ENCODE results near the gene FDPS.

GRCh38 chr1:155300553-155301329 is 7.9 kb upstream of the FDPS start:
- TF ChIP-seq FOSL1 (IDR thresholded peaks at IDR 0.05; ENCODE audit: low read depth): no peak
- TF ChIP-seq SRF (IDR thresholded peaks at IDR 0.05; ENCODE audit: low read depth): no peak
- TF ChIP-seq POLR2A (IDR thresholded peaks at IDR 0.05; ENCODE audit: borderline replicate concordance, extremely low read depth, insufficient read depth, insufficient read length): no peak
- TF ChIP-seq, protein P1, sequence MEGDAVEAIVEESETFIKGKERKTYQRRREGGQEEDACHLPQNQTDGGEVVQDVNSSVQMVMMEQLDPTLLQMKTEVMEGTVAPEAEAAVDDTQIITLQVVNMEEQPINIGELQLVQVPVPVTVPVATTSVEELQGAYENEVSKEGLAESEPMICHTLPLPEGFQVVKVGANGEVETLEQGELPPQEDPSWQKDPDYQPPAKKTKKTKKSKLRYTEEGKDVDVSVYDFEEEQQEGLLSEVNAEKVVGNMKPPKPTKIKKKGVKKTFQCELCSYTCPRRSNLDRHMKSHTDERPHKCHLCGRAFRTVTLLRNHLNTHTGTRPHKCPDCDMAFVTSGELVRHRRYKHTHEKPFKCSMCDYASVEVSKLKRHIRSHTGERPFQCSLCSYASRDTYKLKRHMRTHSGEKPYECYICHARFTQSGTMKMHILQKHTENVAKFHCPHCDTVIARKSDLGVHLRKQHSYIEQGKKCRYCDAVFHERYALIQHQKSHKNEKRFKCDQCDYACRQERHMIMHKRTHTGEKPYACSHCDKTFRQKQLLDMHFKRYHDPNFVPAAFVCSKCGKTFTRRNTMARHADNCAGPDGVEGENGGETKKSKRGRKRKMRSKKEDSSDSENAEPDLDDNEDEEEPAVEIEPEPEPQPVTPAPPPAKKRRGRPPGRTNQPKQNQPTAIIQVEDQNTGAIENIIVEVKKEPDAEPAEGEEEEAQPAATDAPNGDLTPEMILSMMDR (IDR thresholded peaks at IDR 0.05 in 2 of 3, conservative IDR thresholded peaks at IDR 0.05 in 1 of 3; ENCODE audit: borderline replicate concordance in 1 of 3, insufficient read depth in 1 of 3, low read depth in 2 of 3, low read length in 2 of 3): no peak
- TF ChIP-seq RAD21 (IDR thresholded peaks at IDR 0.05; ENCODE audit: low read depth): no peak
- TF ChIP-seq CEBPB (IDR thresholded peaks at IDR 0.05; ENCODE audit: low read depth): no peak
- no peak for TF ChIP-seq ZFX (IDR thresholded peaks at IDR 0.05)
- no peak for TF ChIP-seq MAX (IDR thresholded peaks at IDR 0.05)
- no peak for TF ChIP-seq EZH2 (IDR thresholded peaks at IDR 0.05)
- no peak for TF ChIP-seq EGR1 (IDR thresholded peaks at IDR 0.05; ENCODE audit: low read depth)
